Measurements from ENCODE around the gene EREG. TPM values are rescaled to one million over a fixed set of nuclear protein-coding genes. Genes with fewer than 3 reads are reported as not detected.

Gene EREG, protein sequence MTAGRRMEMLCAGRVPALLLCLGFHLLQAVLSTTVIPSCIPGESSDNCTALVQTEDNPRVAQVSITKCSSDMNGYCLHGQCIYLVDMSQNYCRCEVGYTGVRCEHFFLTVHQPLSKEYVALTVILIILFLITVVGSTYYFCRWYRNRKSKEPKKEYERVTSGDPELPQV
- 28.3 and 34.0 TPM in 2 replicates for total RNA-seq (2022)
- Bru-seq, nascent RNA, result percentile 97 among the genes with signal in this experiment
- percentile 91 among the genes with signal in this experiment for BruChase-seq, experiment 1, labeled RNA remaining after a 6-hour chase
- percentile 95 among the genes with signal in this experiment for BruChase-seq, experiment 2, labeled RNA remaining after a 2-hour chase
- long read RNA-seq, full-length matches to known transcripts, result 59 of 73 reads
- long read RNA-seq, partial matches to known transcripts, result 8 of 73 reads
- long read RNA-seq, other reads (novel, unspliced or antisense), result 6 of 73 reads

DNA sequence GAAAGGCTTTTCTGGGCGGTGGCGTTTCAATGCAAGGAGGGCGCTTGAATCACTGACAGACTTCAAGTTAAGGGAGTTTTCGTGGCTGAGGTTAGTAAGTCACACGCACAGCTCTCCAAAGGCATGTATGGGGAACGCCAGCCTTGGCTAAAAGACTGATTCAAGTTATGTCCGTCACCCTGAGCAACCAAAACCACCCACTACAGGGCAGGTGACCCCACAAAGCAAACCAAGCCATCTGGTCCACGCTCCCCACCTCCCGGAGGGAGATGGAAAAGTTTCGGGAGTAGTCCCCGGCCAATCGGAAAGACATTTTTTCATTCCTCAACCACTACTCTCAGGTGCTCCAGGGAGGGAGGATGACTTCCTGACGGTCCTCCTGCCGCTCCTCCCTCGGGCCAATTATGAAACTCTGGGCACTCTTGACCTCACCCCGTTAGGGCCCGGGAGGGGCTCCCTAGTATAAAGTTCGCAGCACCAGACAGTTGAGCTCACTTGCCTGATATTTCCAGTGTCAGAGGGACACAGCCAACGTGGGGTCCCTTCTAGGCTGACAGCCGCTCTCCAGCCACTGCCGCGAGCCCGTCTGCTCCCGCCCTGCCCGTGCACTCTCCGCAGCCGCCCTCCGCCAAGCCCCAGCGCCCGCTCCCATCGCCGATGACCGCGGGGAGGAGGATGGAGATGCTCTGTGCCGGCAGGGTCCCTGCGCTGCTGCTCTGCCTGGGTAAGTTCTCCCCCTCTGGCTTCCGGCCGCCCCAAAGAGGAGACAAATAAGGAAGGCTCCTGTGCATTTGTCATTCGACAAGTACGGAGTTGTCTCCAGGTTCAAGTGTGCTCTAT is at the start of gene EREG:
Gene EREG, plus strand, starts transcription at position 494 of the 840 bp plus-strand sequence. Its CDS starts 164 bp downstream, at position 658.
- ChIA-PET POLR2A (interaction anchor here (0.6 to 2.9 kb wide), 15 partner anchors 8 to 191 kb away, joined by 3 to 22 read pairs (median 3); partner anchors contain the start of genes AREG and EPGN), CTCF (interaction anchor here (0.7 to 1.3 kb wide), 6 partner anchors 12 to 308 kb away, joined by 3 to 4 read pairs (median 3); no protein-coding TSS in a partner anchor)
- Mint-ChIP-seq H3K27ac (ENCODE audit: low read depth, unreplicated experiment) (peak within 1 kb of the TSS; percentile 59), H3K27me3 (ENCODE audit: insufficient read depth, unreplicated experiment) (no peaks in the 10 kb centered on the region), H3K4me3 (ENCODE audit: unreplicated experiment) (peak within 1 kb of the TSS; percentile 77), H3K9me3 (ENCODE audit: unreplicated experiment) (no peaks in the 10 kb centered on the region), H3K4me1 (ENCODE audit: insufficient read depth, unreplicated experiment) (peaks cover 17% of the 10 kb centered on the region), H3K36me3 (ENCODE audit: insufficient read depth, unreplicated experiment) (no peaks in the 10 kb centered on the region)
- peak; percentile 66 for DNase-seq (ENCODE audit: unreplicated experiment)
- intact Hi-C loops (cut with micrococcal nuclease), result no loop called here
- BruUV-seq (replicated peaks), result no TSS peak
- TF ChIP-seq, protein P1, sequence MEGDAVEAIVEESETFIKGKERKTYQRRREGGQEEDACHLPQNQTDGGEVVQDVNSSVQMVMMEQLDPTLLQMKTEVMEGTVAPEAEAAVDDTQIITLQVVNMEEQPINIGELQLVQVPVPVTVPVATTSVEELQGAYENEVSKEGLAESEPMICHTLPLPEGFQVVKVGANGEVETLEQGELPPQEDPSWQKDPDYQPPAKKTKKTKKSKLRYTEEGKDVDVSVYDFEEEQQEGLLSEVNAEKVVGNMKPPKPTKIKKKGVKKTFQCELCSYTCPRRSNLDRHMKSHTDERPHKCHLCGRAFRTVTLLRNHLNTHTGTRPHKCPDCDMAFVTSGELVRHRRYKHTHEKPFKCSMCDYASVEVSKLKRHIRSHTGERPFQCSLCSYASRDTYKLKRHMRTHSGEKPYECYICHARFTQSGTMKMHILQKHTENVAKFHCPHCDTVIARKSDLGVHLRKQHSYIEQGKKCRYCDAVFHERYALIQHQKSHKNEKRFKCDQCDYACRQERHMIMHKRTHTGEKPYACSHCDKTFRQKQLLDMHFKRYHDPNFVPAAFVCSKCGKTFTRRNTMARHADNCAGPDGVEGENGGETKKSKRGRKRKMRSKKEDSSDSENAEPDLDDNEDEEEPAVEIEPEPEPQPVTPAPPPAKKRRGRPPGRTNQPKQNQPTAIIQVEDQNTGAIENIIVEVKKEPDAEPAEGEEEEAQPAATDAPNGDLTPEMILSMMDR (IDR thresholded peaks at IDR 0.05; ENCODE audit: unreplicated experiment), result no peak

DNA sequence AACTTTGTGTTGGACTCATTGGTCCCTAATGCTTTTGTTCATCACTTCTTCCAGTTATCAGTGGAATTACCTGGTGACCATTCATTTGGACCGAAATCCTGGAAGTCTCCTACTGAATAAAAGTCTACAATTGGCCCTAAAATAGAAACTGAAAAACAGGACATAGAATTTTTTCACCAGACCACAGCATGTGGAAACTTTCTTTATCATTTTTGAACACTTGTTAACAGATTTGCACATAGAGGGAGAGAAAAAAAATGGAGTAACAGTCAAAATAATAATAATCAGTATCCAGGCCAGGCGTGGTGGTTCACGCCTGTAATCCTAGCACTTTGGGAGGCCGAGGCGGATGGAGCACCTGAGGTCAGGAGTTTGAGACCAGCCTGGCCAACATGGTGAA is 49.6 kb upstream of the EREG start:
- ChIA-PET POLR2A (interaction anchor here (0.6 to 7.7 kb wide), 10 partner anchors 8 to 230 kb away, joined by 3 to 102 read pairs (median 5); partner anchors contain the start of genes AREG and EPGN), CTCF (interaction anchor here (0.6 to 5.0 kb wide), 7 partner anchors 9 to 659 kb away, joined by 3 to 29 read pairs (median 3); partner anchors contain the start of gene BTC)
- Mint-ChIP-seq H3K36me3 (ENCODE audit: insufficient read depth, unreplicated experiment) (peaks cover 76% of the 10 kb centered on the region), H3K4me3 (ENCODE audit: unreplicated experiment) (no peak overlapping the region), H3K9me3 (ENCODE audit: unreplicated experiment) (no peaks in the 10 kb centered on the region), H3K27ac (ENCODE audit: low read depth, unreplicated experiment) (no peak overlapping the region), H3K4me1 (ENCODE audit: insufficient read depth, unreplicated experiment) (peaks cover 32% of the 10 kb centered on the region), H3K27me3 (ENCODE audit: insufficient read depth, unreplicated experiment) (no peaks in the 10 kb centered on the region)
- no TSS peak for BruUV-seq (replicated peaks)
- intact Hi-C loops (cut with micrococcal nuclease), result loop anchor here (10.0 kb wide), 1 partner anchor 391 kb away; no protein-coding TSS in a partner anchor
- TF ChIP-seq, protein P1 (IDR thresholded peaks at IDR 0.05; ENCODE audit: unreplicated experiment), result no peak
- no peak for DNase-seq (ENCODE audit: unreplicated experiment)

DNA sequence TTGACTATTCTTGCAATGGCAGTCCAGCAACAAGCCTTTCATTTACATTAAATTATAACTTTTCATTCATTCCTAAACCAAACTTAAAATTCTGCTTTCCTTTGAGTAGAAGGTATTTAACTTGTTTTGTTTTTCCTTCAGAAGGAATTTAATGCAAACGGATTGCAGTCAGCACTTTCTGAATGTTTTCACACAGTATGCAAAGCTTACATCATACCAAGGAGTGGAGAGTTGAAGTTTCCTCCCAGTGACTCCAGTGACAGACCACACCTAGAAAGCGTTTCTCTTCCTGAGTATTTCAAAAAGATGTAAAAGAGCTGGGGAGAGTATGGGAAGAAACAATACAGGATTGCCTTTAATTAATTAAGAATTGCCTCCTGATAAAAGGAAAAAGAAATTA is 48.5 kb upstream of the EREG start:
- intact Hi-C loops (cut with micrococcal nuclease), result loop anchor here (10.0 kb wide), 1 partner anchor 392 kb away; no protein-coding TSS in a partner anchor
- ChIA-PET POLR2A (interaction anchor here (0.9 to 7.7 kb wide), 9 partner anchors 9 to 204 kb away, joined by 3 to 102 read pairs (median 6); partner anchors contain the start of genes AREG and EPGN), CTCF (interaction anchor here (0.6 to 5.0 kb wide), 3 partner anchors 88 to 393 kb away, joined by 3 to 29 read pairs (median 8); no protein-coding TSS in a partner anchor)

More for the DNA sequence above, 48.5 kb upstream of the EREG start:
- no peaks in the 10 kb centered on the region for H3K27me3 Mint-ChIP-seq (ENCODE audit: insufficient read depth, unreplicated experiment)
- no peak overlapping the region for H3K4me3 Mint-ChIP-seq (ENCODE audit: unreplicated experiment)
- H3K9me3 Mint-ChIP-seq (ENCODE audit: unreplicated experiment), result no peaks in the 10 kb centered on the region
- H3K27ac Mint-ChIP-seq (ENCODE audit: low read depth, unreplicated experiment), result peak overlapping the region; percentile 52
- TF ChIP-seq, protein P1 (IDR thresholded peaks at IDR 0.05; ENCODE audit: unreplicated experiment), result no peak
- peaks cover 83% of the 10 kb centered on the region for H3K36me3 Mint-ChIP-seq (ENCODE audit: insufficient read depth, unreplicated experiment)
- peaks cover 42% of the 10 kb centered on the region for H3K4me1 Mint-ChIP-seq (ENCODE audit: insufficient read depth, unreplicated experiment)
- peak; percentile 47 for DNase-seq (ENCODE audit: unreplicated experiment)
- no TSS peak for BruUV-seq (replicated peaks)
